CD4-positive, alpha-beta T cell (primary cell): ENCODE data around the gene AKR1C8. TPM values are rescaled to one million over a fixed set of nuclear protein-coding genes. Genes with fewer than 3 reads are reported as not detected.
"Not testable (repeated sequence)": the region's sequence is repeated elsewhere in the genome, so short reads cannot be mapped to it uniquely, and the experiment has no call there.

Experiments
- ATAC-seq: fragments of 200-7000 bp; cut with Tn5 transposase; one replicate; pipeline ENCODE4 v1.10.0; 2022; ENCODE audit warnings: mild to moderate bottlenecking; ENCODE audit not compliant: poor library complexity
- CTCF ChIA-PET: fragments of 350-600 bp; sonication (Branson Sonifier 250); formaldehyde crosslinking; loops from one replicate; lab custom pipeline; 2021; ENCODE audit warnings: antibody characterized with exemption, inconsistent platforms; lab: Charles Lee
- POLR2A ChIA-PET: fragments of 350-600 bp; sonication (Branson Sonifier 250); formaldehyde crosslinking; loops from one replicate; lab custom pipeline; 2021; ENCODE audit warnings: antibody characterized with exemption, inconsistent platforms; lab: Charles Lee
- DNase-seq, 14 experiments: peaks; one replicate each; pipeline ENCODE4 v3.0.0-alpha.2; 2013 to 2020; ENCODE audit warnings: mixed read lengths in 2 of 14
- H3K27ac ChIP-seq, 2 donors: one replicate each; pipeline versions ENCODE4 v1.5.1 to v1.7.0; 2013; ENCODE audit warnings: low read length in 2 of 2, low read depth in 1 of 2, mild to moderate bottlenecking in 1 of 2
- H3K27me3 ChIP-seq, 2 experiments: 1 replicate in 1 of 2; 2 replicates in 1 of 2; pipeline versions ENCODE4 v1.6.1 to v1.7.0; 2013; ENCODE audit warnings: low read length in 2 of 2, control low read depth in 1 of 2, mild to moderate bottlenecking in 1 of 2, moderate library complexity in 1 of 2; ENCODE audit not compliant: insufficient read depth in 2 of 2, control insufficient read depth in 1 of 2
- H3K36me3 ChIP-seq: one replicate; pipeline ENCODE4 v1.6.1; 2013; ENCODE audit warnings: low read length, control low read depth; ENCODE audit not compliant: insufficient read depth
- H3K4me1 ChIP-seq: one replicate; pipeline ENCODE4 v1.6.1; 2013; ENCODE audit warnings: low read length, control low read depth; ENCODE audit not compliant: insufficient read depth
- H3K4me3 ChIP-seq: one replicate; pipeline ENCODE4 v1.5.1; 2013; ENCODE audit warnings: mild to moderate bottlenecking, low read length, moderate library complexity
- H3K9me3 ChIP-seq, 2 experiments: 1 replicate in 1 of 2; 2 replicates in 1 of 2; pipeline versions ENCODE4 v1.6.1 to v1.7.0; 2013; ENCODE audit warnings: low read length in 2 of 2, mild to moderate bottlenecking in 2 of 2, control low read depth in 1 of 2, moderate library complexity in 1 of 2; ENCODE audit not compliant: control insufficient read depth in 1 of 2, insufficient read depth in 1 of 2
- H3K27ac Mint-ChIP-seq: one replicate; pipeline ENCODE4 v1.8.0; 2020; ENCODE audit warnings: mixed read lengths
- H3K27me3 Mint-ChIP-seq: one replicate; pipeline ENCODE4 v1.8.0; 2021; ENCODE audit warnings: mixed read lengths
- H3K36me3 Mint-ChIP-seq: one replicate; pipeline ENCODE4 v1.8.0; 2021; ENCODE audit warnings: low read depth, mixed read lengths
- H3K4me1 Mint-ChIP-seq: one replicate; pipeline ENCODE4 v1.8.0; 2021; ENCODE audit warnings: low read depth, mixed read lengths
- H3K4me3 Mint-ChIP-seq: one replicate; pipeline ENCODE4 v1.8.0; 2020; ENCODE audit warnings: mild to moderate bottlenecking, mixed read lengths
- H3K9me3 Mint-ChIP-seq: one replicate; pipeline ENCODE4 v1.8.0; 2020; ENCODE audit warnings: mixed read lengths
- intact Hi-C, 2 experiments: fragments of 100-400 bp; cut with DNase I in 1 of 2; cut with micrococcal nuclease in 1 of 2; formaldehyde crosslinking; loops; one replicate each; pipeline versions ENCODE4 v1.15.1 to v1.9.0; 2023 to 2025; cut with DNase I, micrococcal nuclease
- total RNA-seq, 174 experiments: library from RNA in 2 of 174; stranded (reverse) in 2 of 174; gene quantifications; one replicate each; pipeline ENCODE4 v1.2.3 and lab custom pipeline; 2021 to 2026
- TF ChIP-seq, protein P1 (sequence below): fragments of 200-600 bp; IDR thresholded peaks from one replicate; pipeline ENCODE4 v1.8.0; 2022; ENCODE audit warnings: antibody characterized with exemption, mild to moderate bottlenecking

The AKR1C8 gene
- total RNA-seq, 2 experiments from 2014 or later: 0.27 to 0.28 TPM

- Mint-ChIP-seq H3K9me3 (no peaks in the 10 kb centered on the region), H3K36me3 (no peaks in the 10 kb centered on the region), H3K27ac (no peak overlapping the region), H3K4me1 (no peaks in the 10 kb centered on the region), H3K4me3 (no peak overlapping the region), H3K27me3 (peaks cover 9% of the 10 kb centered on the region)
- TF ChIP-seq, protein P1, sequence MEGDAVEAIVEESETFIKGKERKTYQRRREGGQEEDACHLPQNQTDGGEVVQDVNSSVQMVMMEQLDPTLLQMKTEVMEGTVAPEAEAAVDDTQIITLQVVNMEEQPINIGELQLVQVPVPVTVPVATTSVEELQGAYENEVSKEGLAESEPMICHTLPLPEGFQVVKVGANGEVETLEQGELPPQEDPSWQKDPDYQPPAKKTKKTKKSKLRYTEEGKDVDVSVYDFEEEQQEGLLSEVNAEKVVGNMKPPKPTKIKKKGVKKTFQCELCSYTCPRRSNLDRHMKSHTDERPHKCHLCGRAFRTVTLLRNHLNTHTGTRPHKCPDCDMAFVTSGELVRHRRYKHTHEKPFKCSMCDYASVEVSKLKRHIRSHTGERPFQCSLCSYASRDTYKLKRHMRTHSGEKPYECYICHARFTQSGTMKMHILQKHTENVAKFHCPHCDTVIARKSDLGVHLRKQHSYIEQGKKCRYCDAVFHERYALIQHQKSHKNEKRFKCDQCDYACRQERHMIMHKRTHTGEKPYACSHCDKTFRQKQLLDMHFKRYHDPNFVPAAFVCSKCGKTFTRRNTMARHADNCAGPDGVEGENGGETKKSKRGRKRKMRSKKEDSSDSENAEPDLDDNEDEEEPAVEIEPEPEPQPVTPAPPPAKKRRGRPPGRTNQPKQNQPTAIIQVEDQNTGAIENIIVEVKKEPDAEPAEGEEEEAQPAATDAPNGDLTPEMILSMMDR: no peak
- H3K4me1 ChIP-seq: no peaks in the 10 kb centered on the region
- no peaks in the 10 kb centered on the region for H3K9me3 ChIP-seq
- intact Hi-C loops: no loop called here
- ChIA-PET CTCF (no interaction called here), POLR2A (no interaction called here)
- H3K36me3 ChIP-seq: no peaks in the 10 kb centered on the region
- no peak overlapping the region for H3K27ac ChIP-seq
- ATAC-seq: no peak
- no peak overlapping the region for H3K4me3 ChIP-seq
- no peaks in the 10 kb centered on the region for H3K27me3 ChIP-seq
- no peak for DNase-seq
Observed at GRCh38 chr10:5125315-5126044, 59.5 kb downstream of the AKR1C8 start.

DNA sequence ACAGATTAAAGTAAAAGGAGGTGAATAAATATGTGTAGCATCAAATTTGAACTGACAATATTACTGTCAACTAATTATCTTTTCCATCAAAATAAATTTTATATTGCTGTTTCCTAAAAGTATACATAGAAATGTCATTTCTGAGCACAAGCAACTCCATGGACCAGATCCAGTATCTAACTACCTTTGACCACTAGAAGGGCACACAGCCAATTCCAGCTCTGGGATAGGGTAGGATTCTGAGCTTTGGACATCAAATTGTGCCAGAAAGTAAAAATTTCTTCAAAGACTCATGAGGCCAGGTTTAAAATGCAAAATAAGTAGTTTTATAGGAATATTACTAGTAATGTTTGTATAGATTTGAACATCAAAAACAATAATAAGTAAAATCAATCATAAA, 61.1 kb downstream of the AKR1C8 start:
- POLR2A ChIA-PET: no interaction called here
- H3K4me3 ChIP-seq: no peak overlapping the region
- H3K27ac Mint-ChIP-seq: no peak overlapping the region
- H3K9me3 ChIP-seq: no peaks in the 10 kb centered on the region
- no peaks in the 10 kb centered on the region for H3K4me1 ChIP-seq
- no peaks in the 10 kb centered on the region for H3K27me3 ChIP-seq
- no peak overlapping the region for H3K4me3 Mint-ChIP-seq
- no peaks in the 10 kb centered on the region for H3K4me1 Mint-ChIP-seq
- no peak overlapping the region for H3K27ac ChIP-seq
- TF ChIP-seq, protein P1: no peak
- no peaks in the 10 kb centered on the region for H3K9me3 Mint-ChIP-seq
- H3K27me3 Mint-ChIP-seq: peaks cover 9% of the 10 kb centered on the region
- H3K36me3 Mint-ChIP-seq: no peaks in the 10 kb centered on the region
- no peak for ATAC-seq
- DNase-seq: no peak
- no peaks in the 10 kb centered on the region for H3K36me3 ChIP-seq
- CTCF ChIA-PET: no interaction called here
- intact Hi-C loops: no loop called here

DNA sequence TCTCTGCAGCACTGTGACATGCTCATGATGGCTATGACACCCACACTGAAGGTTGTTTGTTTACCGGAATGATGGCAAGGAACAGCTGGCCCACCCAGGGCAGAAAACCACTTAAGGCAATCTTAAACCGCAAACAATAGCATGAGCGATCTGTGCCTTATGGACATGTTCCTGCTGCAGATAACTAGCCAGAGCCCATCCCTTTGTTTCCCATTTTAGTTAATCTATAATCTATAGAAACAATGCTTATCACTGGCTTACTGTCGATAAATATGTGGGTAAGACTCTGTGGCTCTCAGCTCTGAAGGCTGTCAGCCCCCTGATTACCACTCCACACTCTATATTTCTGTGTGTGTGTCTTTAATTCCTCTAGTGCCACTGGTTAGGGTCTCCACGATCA, 65.0 kb downstream of the AKR1C8 start:
- H3K36me3 ChIP-seq, H3K4me3 Mint-ChIP-seq, H3K27ac ChIP-seq, H3K4me1 ChIP-seq, H3K4me1 Mint-ChIP-seq, CTCF ChIA-PET, H3K9me3 ChIP-seq, H3K27ac Mint-ChIP-seq, ATAC-seq, H3K4me3 ChIP-seq, DNase-seq, H3K36me3 Mint-ChIP-seq, POLR2A ChIA-PET, H3K9me3 Mint-ChIP-seq, H3K27me3 Mint-ChIP-seq, H3K27me3 ChIP-seq, intact Hi-C loops: not testable (repeated sequence)

GRCh38 chr10:5117026-5117425, 67.9 kb downstream of the AKR1C8 start:
- no peak overlapping the region for H3K4me3 ChIP-seq
- intact Hi-C loops: no loop called here
- ATAC-seq (no peak), DNase-seq (no peak)
- CTCF ChIA-PET: no interaction called here
- TF ChIP-seq, protein P1: no peak
- Mint-ChIP-seq H3K27me3 (no peaks in the 10 kb centered on the region), H3K4me1 (no peaks in the 10 kb centered on the region), H3K4me3 (no peak overlapping the region), H3K27ac (no peak overlapping the region), H3K9me3 (no peaks in the 10 kb centered on the region), H3K36me3 (no peaks in the 10 kb centered on the region)
- no peak overlapping the region for H3K27ac ChIP-seq
- H3K4me1 ChIP-seq: no peaks in the 10 kb centered on the region
- no peaks in the 10 kb centered on the region for H3K36me3 ChIP-seq
- H3K9me3 ChIP-seq: no peaks in the 10 kb centered on the region
- POLR2A ChIA-PET: no interaction called here
- H3K27me3 ChIP-seq: no peaks in the 10 kb centered on the region
